CD14-positive monocyte (primary cell): ENCODE results near the gene TCF25. TPM values are rescaled to one million over a fixed set of nuclear protein-coding genes. Genes with fewer than 3 reads are reported as not detected.

Experiments used
- DNase-seq, 3 donors: peaks; one replicate each; pipeline ENCODE4 v3.0.0-alpha.2; 2011 to 2022
- H2AFZ ChIP-seq: 2 replicates; pipeline ENCODE4 v1.6.0; 2012; ENCODE audit warnings: mild to moderate bottlenecking, low read depth, low read length, inconsistent platforms; ENCODE audit not compliant: insufficient read depth, poor library complexity, severe bottlenecking
- H3K27ac ChIP-seq, 2 donors: 1 replicate in 1 of 2; 2 replicates in 1 of 2; pipeline ENCODE4 v1.5.1; 2012 to 2013; ENCODE audit warnings: low read length in 2 of 2, control low read depth in 1 of 2, inconsistent platforms in 1 of 2, low read depth in 1 of 2, mild to moderate bottlenecking in 1 of 2
- H3K27me3 ChIP-seq, 2 donors: one replicate each; pipeline versions ENCODE4 v1.6.0 to v1.6.1; 2011 to 2013; ENCODE audit warnings: low read length in 2 of 2; ENCODE audit not compliant: control insufficient read depth in 2 of 2, insufficient read depth in 2 of 2
- H3K36me3 ChIP-seq, 2 donors: replicated peaks in 1 of 2; 1 replicate in 1 of 2; 2 replicates in 1 of 2; pipeline versions ENCODE4 v1.5.1 to v1.6.1; 2012 to 2013; ENCODE audit warnings: low read length in 2 of 2, control low read depth in 1 of 2, inconsistent platforms in 1 of 2, mild to moderate bottlenecking in 1 of 2; ENCODE audit not compliant: insufficient read depth in 2 of 2, control insufficient read depth in 1 of 2
- H3K4me1 ChIP-seq, 2 donors: 1 replicate in 1 of 2; 2 replicates in 1 of 2; pipeline versions ENCODE4 v1.5.1 to v1.6.1; 2012 to 2013; ENCODE audit warnings: low read length in 2 of 2, control low read depth in 1 of 2, inconsistent platforms in 1 of 2, mild to moderate bottlenecking in 1 of 2, moderate library complexity in 1 of 2; ENCODE audit not compliant: insufficient read depth in 2 of 2, control insufficient read depth in 1 of 2
- H3K4me2 ChIP-seq: replicated peaks from 2 replicates; pipeline ENCODE3; 2012; ENCODE audit warnings: low read length, moderate library complexity, mild to moderate bottlenecking; ENCODE audit not compliant: poor library complexity, severe bottlenecking; ENCODE audit errors: extremely low read depth
- H3K4me3 ChIP-seq, 3 experiments: fragments of 200-600 bp in 1 of 3; sonication (generic) in 1 of 3; replicated peaks in 1 of 3; 1 replicate in 2 of 3; 2 replicates in 1 of 3; pipeline ENCODE4 v1.5.1; 2011 to 2013; ENCODE audit warnings: low read length in 3 of 3, mild to moderate bottlenecking in 3 of 3, control low read depth in 2 of 3, low read depth in 2 of 3, inconsistent platforms in 1 of 3, moderate library complexity in 1 of 3
- H3K79me2 ChIP-seq: 2 replicates; pipeline ENCODE4 v1.6.0; 2012; ENCODE audit warnings: mild to moderate bottlenecking, control low read depth, inconsistent platforms, low read length, moderate library complexity; ENCODE audit not compliant: insufficient read depth
- H3K9ac ChIP-seq: 2 replicates; pipeline ENCODE4 v1.6.0; 2017; ENCODE audit warnings: low read length, mild to moderate bottlenecking; ENCODE audit not compliant: insufficient read depth, poor library complexity, severe bottlenecking
- H3K9me3 ChIP-seq, 2 donors: replicated peaks in 1 of 2; 1 replicate in 1 of 2; 2 replicates in 1 of 2; pipeline versions ENCODE4 v1.5.1 to v1.6.1; 2012 to 2013; ENCODE audit warnings: low read length in 2 of 2, control low read depth in 1 of 2; ENCODE audit not compliant: control insufficient read depth in 1 of 2, insufficient read depth in 1 of 2
- H4K20me1 ChIP-seq: 2 replicates; pipeline ENCODE4 v1.6.0; 2012; ENCODE audit warnings: mild to moderate bottlenecking, low read length, control low read depth, moderate library complexity; ENCODE audit not compliant: insufficient read depth
- H3K27ac Mint-ChIP-seq, 7 donors: one replicate each; pipeline ENCODE4 v1.8.0; 2020; ENCODE audit warnings: mild to moderate bottlenecking in 7 of 7, mixed read lengths in 7 of 7, moderate library complexity in 6 of 7, inconsistent platforms in 2 of 7
- H3K27me3 Mint-ChIP-seq, 3 donors: one replicate each; pipeline ENCODE4 v1.8.0; 2021 to 2022; ENCODE audit warnings: low read depth in 3 of 3, mild to moderate bottlenecking in 3 of 3, mixed read lengths in 3 of 3, moderate library complexity in 3 of 3, inconsistent platforms in 1 of 3
- H3K36me3 Mint-ChIP-seq, 2 donors: one replicate each; pipeline ENCODE4 v1.8.0; 2020; ENCODE audit warnings: mixed read lengths in 2 of 2, inconsistent platforms in 1 of 2, mild to moderate bottlenecking in 1 of 2
- H3K4me1 Mint-ChIP-seq: one replicate; pipeline ENCODE4 v1.8.0; 2020; ENCODE audit warnings: mild to moderate bottlenecking, mixed read lengths
- H3K4me3 Mint-ChIP-seq, 2 donors: one replicate each; pipeline ENCODE4 v1.8.0; 2020; ENCODE audit warnings: mild to moderate bottlenecking in 2 of 2, mixed read lengths in 2 of 2, moderate library complexity in 1 of 2
- H3K9me3 Mint-ChIP-seq, 7 donors: one replicate each; pipeline ENCODE4 v1.8.0; 2020 to 2022; ENCODE audit warnings: mixed read lengths in 7 of 7, mild to moderate bottlenecking in 6 of 7, moderate library complexity in 6 of 7, inconsistent platforms in 2 of 7
- WGBS: methylation state at CpG from one replicate; pipeline ENCODE4 v1.1.5; 2013; ENCODE audit warnings: missing lambda C conversion rate; ENCODE audit not compliant: insufficient coverage; 5-methylcytosine and 5-hydroxymethylcytosine counted together
- intact Hi-C, 2 donors: fragments of 100-400 bp; cut with micrococcal nuclease; formaldehyde crosslinking; loops; one replicate each; pipeline versions ENCODE4 v1.15.0 to v1.15.1; 2023
- polyA plus RNA-seq, 3 donors: library from polyadenylated mRNA; depleted of rRNA in 1 of 3; unstranded in 2 of 3; stranded (reverse) in 1 of 3; fragments of 300-500 nt in 2 of 3; fragments of >200 nt in 1 of 3; fragmentation: Illumina TruSeq in 2 of 3; gene quantifications; 1 replicate in 2 of 3; 2 replicates in 1 of 3; pipeline ENCODE4 v1.2.3, GENCODE V29; 2012 to 2021
- TF ChIP-seq, protein P1 (sequence below): fragments of 200-600 bp; IDR thresholded peaks from one replicate; pipeline ENCODE4 v1.8.0; 2022; ENCODE audit warnings: antibody characterized with exemption, mild to moderate bottlenecking

The TCF25 gene
- polyA plus RNA-seq, 3 donors: 98.0 to 231 (median 114) TPM

GRCh38 chr16:89949756-89950155 is 76.4 kb downstream of the TCF25 start:
- H3K4me3 Mint-ChIP-seq: peak overlapping the region; percentile 83 to 89
- no peak overlapping the region for H2AFZ ChIP-seq
- DNase-seq: no peak
- no peak overlapping the region for H3K27ac ChIP-seq
- H3K27me3 Mint-ChIP-seq: peaks cover 33 to 51% (median 50%) of the 10 kb centered on the region in 3 donors
- peak overlapping the region; percentile 60 for H3K9ac ChIP-seq
- H3K4me2 ChIP-seq: peak overlapping the region; percentile 86
- H3K79me2 ChIP-seq: peaks cover 9% of the 10 kb centered on the region
- H3K4me1 Mint-ChIP-seq: peaks cover 45% of the 10 kb centered on the region
- peaks cover 0 to 14% (median 2%) of the 10 kb centered on the region in 7 donors for H3K9me3 Mint-ChIP-seq
- H4K20me1 ChIP-seq: peaks cover 25% of the 10 kb centered on the region
- peaks cover 7 to 36% of the 10 kb centered on the region in 2 donors for H3K27me3 ChIP-seq
- TF ChIP-seq, protein P1, sequence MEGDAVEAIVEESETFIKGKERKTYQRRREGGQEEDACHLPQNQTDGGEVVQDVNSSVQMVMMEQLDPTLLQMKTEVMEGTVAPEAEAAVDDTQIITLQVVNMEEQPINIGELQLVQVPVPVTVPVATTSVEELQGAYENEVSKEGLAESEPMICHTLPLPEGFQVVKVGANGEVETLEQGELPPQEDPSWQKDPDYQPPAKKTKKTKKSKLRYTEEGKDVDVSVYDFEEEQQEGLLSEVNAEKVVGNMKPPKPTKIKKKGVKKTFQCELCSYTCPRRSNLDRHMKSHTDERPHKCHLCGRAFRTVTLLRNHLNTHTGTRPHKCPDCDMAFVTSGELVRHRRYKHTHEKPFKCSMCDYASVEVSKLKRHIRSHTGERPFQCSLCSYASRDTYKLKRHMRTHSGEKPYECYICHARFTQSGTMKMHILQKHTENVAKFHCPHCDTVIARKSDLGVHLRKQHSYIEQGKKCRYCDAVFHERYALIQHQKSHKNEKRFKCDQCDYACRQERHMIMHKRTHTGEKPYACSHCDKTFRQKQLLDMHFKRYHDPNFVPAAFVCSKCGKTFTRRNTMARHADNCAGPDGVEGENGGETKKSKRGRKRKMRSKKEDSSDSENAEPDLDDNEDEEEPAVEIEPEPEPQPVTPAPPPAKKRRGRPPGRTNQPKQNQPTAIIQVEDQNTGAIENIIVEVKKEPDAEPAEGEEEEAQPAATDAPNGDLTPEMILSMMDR: no peak
- peaks cover 32 to 41% of the 10 kb centered on the region in 2 donors for H3K4me1 ChIP-seq
- peaks cover 0 to 5% of the 10 kb centered on the region in 2 donors for H3K9me3 ChIP-seq
- H3K36me3 ChIP-seq: peaks cover 0 to under 1% of the 10 kb centered on the region in 2 donors
- 99% methylated on average over 10 of the region's 12 CpGs for WGBS
- H3K36me3 Mint-ChIP-seq: peaks cover 21 to 37% of the 10 kb centered on the region in 2 donors
- no peak overlapping the region for H3K27ac Mint-ChIP-seq
- peak overlapping the region in 1 of 3 experiments; percentile 78 for H3K4me3 ChIP-seq
- intact Hi-C loops: loop anchor here in 1 of 2 donors (10.0 kb wide), 1 partner anchor 1165 kb away; the partner anchor contains the start of gene PIEZO1

- DNase-seq: no peak
- intact Hi-C loops: no loop called here
- Mint-ChIP-seq H3K4me1 (peaks cover 59% of the 10 kb centered on the region), H3K27me3 (peaks cover 20 to 37% (median 35%) of the 10 kb centered on the region in 3 donors), H3K9me3 (peaks cover 0 to 14% (median 2%) of the 10 kb centered on the region in 7 donors), H3K4me3 (no peak overlapping the region), H3K27ac (no peak overlapping the region), H3K36me3 (peaks cover 24 to 46% of the 10 kb centered on the region in 2 donors)
- no peak overlapping the region for H3K4me3 ChIP-seq
- peaks cover 0 to 8% of the 10 kb centered on the region in 2 donors for H3K36me3 ChIP-seq
- peaks cover 25% of the 10 kb centered on the region for H4K20me1 ChIP-seq
- H3K27ac ChIP-seq: no peak overlapping the region
- peaks cover 0 to 5% of the 10 kb centered on the region in 2 donors for H3K9me3 ChIP-seq
- 100% methylated on average over 4 of the region's 5 CpGs for WGBS
- TF ChIP-seq, protein P1: no peak
- peaks cover 7 to 20% of the 10 kb centered on the region in 2 donors for H3K27me3 ChIP-seq
- no peak overlapping the region for H3K9ac ChIP-seq
- peaks cover 47 to 59% of the 10 kb centered on the region in 2 donors for H3K4me1 ChIP-seq
- no peak overlapping the region for H2AFZ ChIP-seq
- H3K79me2 ChIP-seq: peaks cover 14% of the 10 kb centered on the region
- H3K4me2 ChIP-seq: no peak overlapping the region
Measured at GRCh38 chr16:89951509-89951908, 78.1 kb downstream of the TCF25 start.
